Smooth muscle cell (in vitro differentiated cells): ENCODE measurements around the gene CNDP1. TPM values are rescaled to one million over a fixed set of nuclear protein-coding genes. Genes with fewer than 3 reads are reported as not detected.

Source experiments
- DNase-seq: peaks from one replicate; lab custom pipeline; 2025; ENCODE audit not compliant: unreplicated experiment; lab: John Stamatoyannopoulos, UW
- H2AFZ ChIP-seq: fragments of 200-600 bp; sonication (generic); 2 replicates; pipeline ENCODE4 v1.6.0; 2016; ENCODE audit warnings: antibody characterized with exemption, low read depth, mild to moderate bottlenecking
- H3F3A ChIP-seq: fragments of 200-600 bp; sonication (generic); 2 replicates; pipeline ENCODE4 v1.6.0; 2017; ENCODE audit warnings: antibody characterized with exemption, low read depth
- H3K27ac ChIP-seq: fragments of 200-600 bp; sonication (generic); 2 replicates; pipeline ENCODE4 v1.5.1; 2016; ENCODE audit warnings: low read depth, mild to moderate bottlenecking
- H3K27me3 ChIP-seq: fragments of 200-600 bp; sonication (generic); 2 replicates; pipeline ENCODE4 v1.6.1; 2016; ENCODE audit warnings: low read depth, mild to moderate bottlenecking
- H3K36me3 ChIP-seq: fragments of 200-600 bp; sonication (generic); 2 replicates; pipeline ENCODE4 v1.5.1; 2016; ENCODE audit warnings: low read depth
- H3K4me1 ChIP-seq: fragments of 200-600 bp; sonication (generic); 2 replicates; pipeline ENCODE4 v1.5.1; 2016; ENCODE audit warnings: low read depth
- H3K4me2 ChIP-seq: fragments of 200-600 bp; sonication (generic); 2 replicates; pipeline ENCODE4 v1.6.0; 2016; ENCODE audit warnings: mild to moderate bottlenecking
- H3K4me3 ChIP-seq: fragments of 200-600 bp; sonication (generic); 2 replicates; pipeline ENCODE4 v1.5.1; 2016; ENCODE audit warnings: mild to moderate bottlenecking
- H3K79me2 ChIP-seq: fragments of 200-600 bp; sonication (generic); 2 replicates; pipeline ENCODE4 v1.6.0; 2016; ENCODE audit warnings: low read depth, mild to moderate bottlenecking
- H3K9ac ChIP-seq: fragments of 200-600 bp; sonication (generic); 2 replicates; pipeline ENCODE4 v1.6.0; 2016; ENCODE audit warnings: low read depth
- H3K9me3 ChIP-seq: fragments of 200-600 bp; sonication (generic); replicated peaks from 2 replicates; pipeline ENCODE4 v1.5.1; 2016; ENCODE audit warnings: low read depth
- H4K20me1 ChIP-seq: fragments of 200-600 bp; sonication (generic); 2 replicates; pipeline ENCODE4 v1.6.0; 2016; ENCODE audit warnings: low read depth
- WGBS: methylation state at CpG from one replicate; pipeline ENCODE4 v1.1.7; 2016; ENCODE audit warnings: low lambda C conversion rate; 5-methylcytosine and 5-hydroxymethylcytosine counted together
- polyA plus RNA-seq: library from polyadenylated mRNA; unstranded; fragments of >200 nt; fragmentation: Nextera tagmentation; extraction: Ambion mirVana; gene quantifications from 2 replicates; pipeline ENCODE4 v1.2.1, GENCODE V29; 2016
- total RNA-seq: library from RNA; depleted of rRNA; stranded (reverse); fragments of >200 nt; gene quantifications from 2 replicates; pipeline ENCODE4 v1.2.3, GENCODE V29; 2014
- TF ChIP-seq, protein P1 (sequence below): fragments of 200-600 bp; sonication (generic); IDR thresholded peaks from 2 replicates; pipeline ENCODE4 v1.5.1; 2017; ENCODE audit warnings: borderline replicate concordance, mild to moderate bottlenecking, antibody characterized with exemption; ENCODE audit not compliant: insufficient read depth, poor library complexity, severe bottlenecking

CNDP1 gene
- total and polyA plus RNA-seq, 2 experiments from 2014 or later: not detected

GRCh38 chr18:74551452-74551851 lies 17.2 kb downstream of the CNDP1 start:
- Histone ChIP-seq H3K4me1 (no peaks in the 10 kb centered on the region), H2AFZ (no peak overlapping the region), H3K4me2 (no peak overlapping the region), H3K27me3 (peaks cover 14% of the 10 kb centered on the region), H3K36me3 (no peaks in the 10 kb centered on the region), H3K9ac (no peak overlapping the region), H3K27ac (no peak overlapping the region), H3K9me3 (peaks cover 7% of the 10 kb centered on the region), H4K20me1 (no peaks in the 10 kb centered on the region), H3F3A (no peaks in the 10 kb centered on the region), H3K79me2 (no peaks in the 10 kb centered on the region), H3K4me3 (no peak overlapping the region)
- DNase-seq: no peak
- WGBS: 62% methylated on average over 3 of the region's 3 CpGs
- TF ChIP-seq, protein P1, sequence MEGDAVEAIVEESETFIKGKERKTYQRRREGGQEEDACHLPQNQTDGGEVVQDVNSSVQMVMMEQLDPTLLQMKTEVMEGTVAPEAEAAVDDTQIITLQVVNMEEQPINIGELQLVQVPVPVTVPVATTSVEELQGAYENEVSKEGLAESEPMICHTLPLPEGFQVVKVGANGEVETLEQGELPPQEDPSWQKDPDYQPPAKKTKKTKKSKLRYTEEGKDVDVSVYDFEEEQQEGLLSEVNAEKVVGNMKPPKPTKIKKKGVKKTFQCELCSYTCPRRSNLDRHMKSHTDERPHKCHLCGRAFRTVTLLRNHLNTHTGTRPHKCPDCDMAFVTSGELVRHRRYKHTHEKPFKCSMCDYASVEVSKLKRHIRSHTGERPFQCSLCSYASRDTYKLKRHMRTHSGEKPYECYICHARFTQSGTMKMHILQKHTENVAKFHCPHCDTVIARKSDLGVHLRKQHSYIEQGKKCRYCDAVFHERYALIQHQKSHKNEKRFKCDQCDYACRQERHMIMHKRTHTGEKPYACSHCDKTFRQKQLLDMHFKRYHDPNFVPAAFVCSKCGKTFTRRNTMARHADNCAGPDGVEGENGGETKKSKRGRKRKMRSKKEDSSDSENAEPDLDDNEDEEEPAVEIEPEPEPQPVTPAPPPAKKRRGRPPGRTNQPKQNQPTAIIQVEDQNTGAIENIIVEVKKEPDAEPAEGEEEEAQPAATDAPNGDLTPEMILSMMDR: no peak

DNA sequence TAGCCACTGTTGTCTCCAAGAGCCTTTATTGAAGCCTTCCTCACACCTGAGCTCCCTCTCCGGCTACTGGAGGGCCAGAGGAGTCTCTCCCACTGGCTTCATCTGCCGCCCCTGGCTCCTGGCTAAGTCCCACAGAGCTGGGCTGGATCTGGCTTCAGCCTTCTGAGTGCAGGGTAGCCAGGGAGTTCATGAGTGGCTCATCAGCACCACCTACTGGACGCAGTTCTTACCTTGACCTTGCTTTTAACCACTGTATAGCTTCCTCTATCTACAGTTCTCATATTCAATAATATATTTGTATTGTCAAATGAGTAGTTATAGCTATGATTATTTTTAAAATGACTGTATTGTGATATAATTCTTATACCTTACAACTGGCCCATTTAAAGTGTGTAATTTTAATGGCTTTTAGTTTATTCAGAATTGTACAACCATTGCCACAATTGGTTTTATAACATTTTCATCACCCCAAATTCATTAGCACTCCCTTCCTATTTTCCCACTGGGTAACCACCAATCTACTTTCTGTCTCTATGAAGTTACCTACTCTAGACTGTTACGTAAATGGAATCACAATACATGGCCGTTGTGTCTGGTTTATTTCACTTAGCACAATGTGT lies 17.7 kb downstream of the CNDP1 start:
- peak; percentile 6 for DNase-seq
- Histone ChIP-seq H3K9ac (no peak overlapping the region), H3K36me3 (no peaks in the 10 kb centered on the region), H3K9me3 (peaks cover 7% of the 10 kb centered on the region), H3K27ac (no peak overlapping the region), H3K79me2 (no peaks in the 10 kb centered on the region), H4K20me1 (no peaks in the 10 kb centered on the region), H2AFZ (no peak overlapping the region), H3K4me3 (no peak overlapping the region), H3K4me1 (no peaks in the 10 kb centered on the region), H3K27me3 (peaks cover 14% of the 10 kb centered on the region), H3F3A (no peaks in the 10 kb centered on the region), H3K4me2 (no peak overlapping the region)
- WGBS: 37% methylated on average over 5 of the region's 5 CpGs
- TF ChIP-seq, protein P1: peak; percentile 80

DNA sequence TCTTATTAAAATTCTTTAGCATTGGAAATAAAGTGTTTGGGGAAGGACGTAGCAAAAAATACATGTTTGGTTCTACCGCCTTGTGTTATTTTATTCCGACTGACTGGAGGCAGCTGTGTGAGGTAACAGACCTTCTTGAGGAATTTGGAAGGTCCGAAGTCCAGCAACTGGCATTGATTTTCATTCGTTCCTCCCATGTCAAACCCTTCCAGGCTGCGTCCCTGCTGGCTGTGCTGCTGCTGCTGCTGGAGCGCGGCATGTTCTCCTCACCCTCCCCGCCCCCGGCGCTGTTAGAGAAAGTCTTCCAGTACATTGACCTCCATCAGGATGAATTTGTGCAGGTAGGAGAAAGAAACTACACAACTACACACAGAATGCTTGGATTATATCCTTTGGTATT lies 21.8 kb downstream of the CNDP1 start:
- TF ChIP-seq, protein P1: no peak
- H3K36me3 ChIP-seq: no peaks in the 10 kb centered on the region
- no peaks in the 10 kb centered on the region for H3K9me3 ChIP-seq
- H3K79me2 ChIP-seq: no peaks in the 10 kb centered on the region
- no peak for DNase-seq
- H3F3A ChIP-seq: no peaks in the 10 kb centered on the region
- peaks cover 14% of the 10 kb centered on the region for H3K27me3 ChIP-seq
- H3K9ac ChIP-seq: no peak overlapping the region
- H4K20me1 ChIP-seq: no peaks in the 10 kb centered on the region
- H3K4me3 ChIP-seq: no peak overlapping the region
- 90% methylated on average over 11 of the region's 11 CpGs for WGBS
- no peak overlapping the region for H2AFZ ChIP-seq
- H3K27ac ChIP-seq: no peak overlapping the region
- H3K4me1 ChIP-seq: no peaks in the 10 kb centered on the region
- H3K4me2 ChIP-seq: no peak overlapping the region

GRCh38 chr18:74558096-74558495 lies 23.8 kb downstream of the CNDP1 start:
- Histone ChIP-seq H2AFZ (no peak overlapping the region), H3K4me3 (no peak overlapping the region), H3K79me2 (no peaks in the 10 kb centered on the region), H3K4me1 (no peaks in the 10 kb centered on the region), H3K4me2 (no peak overlapping the region), H4K20me1 (no peaks in the 10 kb centered on the region), H3K9me3 (no peaks in the 10 kb centered on the region), H3K9ac (no peak overlapping the region), H3F3A (no peaks in the 10 kb centered on the region), H3K27me3 (peaks cover 14% of the 10 kb centered on the region), H3K36me3 (no peaks in the 10 kb centered on the region), H3K27ac (no peak overlapping the region)
- TF ChIP-seq, protein P1: no peak
- 86% methylated on average over 4 of the region's 4 CpGs for WGBS
- DNase-seq: no peak
